DND-41 (cell line): ENCODE data around the gene FSIP1.

Experiments
- ATAC-seq: fragments of 200-7000 bp; cut with Tn5 transposase; 3 replicates; pipeline ENCODE4 v1.9.1; 2021; ENCODE audit warnings: low read depth; ENCODE audit not compliant: insufficient read depth
- DNase-seq: peaks from one replicate; pipeline ENCODE4 v3.0.0-alpha.2; 2020
- H2AFZ ChIP-seq: 2 replicates; pipeline ENCODE4 v1.6.0; 2012; ENCODE audit warnings: low read depth, low read length
- H3K27ac ChIP-seq: 2 replicates; pipeline ENCODE4 v1.5.1; 2012; ENCODE audit warnings: low read length, inconsistent platforms
- H3K27me3 ChIP-seq: fragments of 200-600 bp; sonication (generic); 2 replicates; pipeline ENCODE4 v1.6.0; 2012; ENCODE audit warnings: low read length, mild to moderate bottlenecking, inconsistent platforms; ENCODE audit not compliant: insufficient read depth, poor library complexity
- H3K36me3 ChIP-seq: 2 replicates; pipeline ENCODE4 v1.5.1; 2012; ENCODE audit warnings: low read length, inconsistent platforms; ENCODE audit not compliant: insufficient read depth
- H3K4me1 ChIP-seq: 2 replicates; pipeline ENCODE4 v1.5.1; 2012; ENCODE audit warnings: mild to moderate bottlenecking, low read length; ENCODE audit not compliant: insufficient read depth
- H3K4me2 ChIP-seq: 2 replicates; pipeline ENCODE4 v1.6.0; 2012; ENCODE audit warnings: mild to moderate bottlenecking, moderate library complexity, low read length, inconsistent platforms; ENCODE audit not compliant: insufficient read depth
- H3K4me3 ChIP-seq, 2 experiments: fragments of 200-600 bp in 1 of 2; shearing (Covaris generic) in 1 of 2; 2 replicates each; pipeline ENCODE4 v1.5.1; 2012 to 2016; ENCODE audit warnings: inconsistent platforms in 2 of 2, low read length in 2 of 2, mild to moderate bottlenecking in 2 of 2, low read depth in 1 of 2, moderate library complexity in 1 of 2
- H3K79me2 ChIP-seq: 2 replicates; pipeline ENCODE4 v1.6.0; 2012; ENCODE audit warnings: low read length, inconsistent platforms; ENCODE audit not compliant: insufficient read depth
- H3K9ac ChIP-seq: 2 replicates; pipeline ENCODE4 v1.6.0; 2012; ENCODE audit warnings: low read depth, mild to moderate bottlenecking, inconsistent platforms, low read length, moderate library complexity
- H3K9me3 ChIP-seq: 2 replicates; pipeline ENCODE4 v1.5.1; 2012; ENCODE audit warnings: low read length, moderate library complexity, mild to moderate bottlenecking, inconsistent platforms; ENCODE audit not compliant: insufficient read depth, severe bottlenecking
- H4K20me1 ChIP-seq: 2 replicates; pipeline ENCODE4 v1.6.0; 2012; ENCODE audit warnings: low read length; ENCODE audit not compliant: insufficient read depth
- CTCF ChIP-seq: IDR thresholded peaks from 2 replicates; pipeline ENCODE4 v1.5.1; 2012; ENCODE audit warnings: borderline replicate concordance, low read length, moderate library complexity, mild to moderate bottlenecking; ENCODE audit not compliant: poor library complexity, severe bottlenecking; ENCODE audit errors: extremely low read depth
- EZH2 ChIP-seq: IDR thresholded peaks from 3 replicates; pipeline ENCODE4 v1.6.1; 2012; ENCODE audit warnings: borderline replicate concordance, low read depth, mild to moderate bottlenecking, moderate library complexity, low read length, inconsistent platforms; ENCODE audit not compliant: severe bottlenecking

The FSIP1 gene

GRCh38 chr15:39575180-39575579 lies 207.5 kb downstream of the FSIP1 start:
- DNase-seq (no peak), ATAC-seq (no peak)
- Histone ChIP-seq H4K20me1 (no peaks in the 10 kb centered on the region), H3K9ac (no peak overlapping the region), H3K36me3 (no peaks in the 10 kb centered on the region), H3K9me3 (no peaks in the 10 kb centered on the region), H3K79me2 (no peaks in the 10 kb centered on the region), H2AFZ (no peak overlapping the region), H3K27ac (no peak overlapping the region), H3K27me3 (no peaks in the 10 kb centered on the region), H3K4me3 (no peak overlapping the region), H3K4me2 (no peak overlapping the region), H3K4me1 (no peaks in the 10 kb centered on the region)
- TF ChIP-seq CTCF (no peak), EZH2 (no peak)

GRCh38 chr15:39574427-39574826 lies 208.2 kb downstream of the FSIP1 start:
- H4K20me1 ChIP-seq, result no peaks in the 10 kb centered on the region
- no peaks in the 10 kb centered on the region for H3K27me3 ChIP-seq
- no peaks in the 10 kb centered on the region for H3K9me3 ChIP-seq
- ATAC-seq, result no peak
- DNase-seq, result no peak
- TF ChIP-seq EZH2 (no peak), CTCF (no peak)
- H3K27ac ChIP-seq, result no peak overlapping the region
- no peak overlapping the region for H3K4me2 ChIP-seq
- no peak overlapping the region for H3K4me3 ChIP-seq
- H3K79me2 ChIP-seq, result no peaks in the 10 kb centered on the region
- H3K4me1 ChIP-seq, result no peaks in the 10 kb centered on the region
- H2AFZ ChIP-seq, result no peak overlapping the region
- H3K36me3 ChIP-seq, result no peaks in the 10 kb centered on the region
- H3K9ac ChIP-seq, result no peak overlapping the region

- H3K9me3 ChIP-seq, result no peaks in the 10 kb centered on the region
- no peaks in the 10 kb centered on the region for H3K27me3 ChIP-seq
- H3K27ac ChIP-seq, result no peak overlapping the region
- H3K9ac ChIP-seq, result no peak overlapping the region
- H3K36me3 ChIP-seq, result no peaks in the 10 kb centered on the region
- no peak overlapping the region for H3K4me3 ChIP-seq
- no peak for ATAC-seq
- H4K20me1 ChIP-seq, result no peaks in the 10 kb centered on the region
- H3K4me1 ChIP-seq, result no peaks in the 10 kb centered on the region
- H2AFZ ChIP-seq, result no peak overlapping the region
- H3K79me2 ChIP-seq, result no peaks in the 10 kb centered on the region
- no peak overlapping the region for H3K4me2 ChIP-seq
- TF ChIP-seq CTCF (no peak), EZH2 (no peak)
- DNase-seq, result no peak
Measured at GRCh38 chr15:39573844-39574243, 208.8 kb downstream of the FSIP1 start.

- no peak overlapping the region for H3K4me2 ChIP-seq
- no peak overlapping the region for H3K27ac ChIP-seq
- no peak overlapping the region for H3K4me3 ChIP-seq
- H3K9ac ChIP-seq, result no peak overlapping the region
- H2AFZ ChIP-seq, result no peak overlapping the region
- no peaks in the 10 kb centered on the region for H3K36me3 ChIP-seq
- H3K27me3 ChIP-seq, result no peaks in the 10 kb centered on the region
- no peaks in the 10 kb centered on the region for H3K4me1 ChIP-seq
- H3K79me2 ChIP-seq, result no peaks in the 10 kb centered on the region
- DNase-seq (no peak), ATAC-seq (no peak)
- no peaks in the 10 kb centered on the region for H3K9me3 ChIP-seq
- TF ChIP-seq EZH2 (no peak), CTCF (no peak)
- no peaks in the 10 kb centered on the region for H4K20me1 ChIP-seq
Measured at GRCh38 chr15:39573287-39573686, 209.4 kb downstream of the FSIP1 start.
